Measurements from ENCODE around the gene FGF2.

DNA sequence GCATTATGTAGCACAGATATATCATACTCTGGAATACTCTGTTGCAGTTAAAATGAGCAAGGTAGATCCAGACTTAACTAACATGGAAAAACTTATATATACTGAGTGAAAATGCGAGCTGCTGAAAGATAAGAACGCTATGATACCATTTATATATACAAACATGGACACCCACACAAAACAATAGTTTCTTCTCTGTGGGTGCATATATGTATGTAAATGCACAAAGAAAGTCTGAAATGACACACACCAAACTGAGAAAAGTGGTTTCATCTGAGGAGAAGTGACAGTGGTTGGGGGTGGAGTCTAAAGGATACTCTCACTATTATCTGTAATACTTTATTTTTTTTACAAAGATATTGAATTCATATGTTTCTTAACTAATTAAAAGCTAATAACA is 12.2 kb upstream of the FGF2 start:
- TF ChIP-seq, protein P1, sequence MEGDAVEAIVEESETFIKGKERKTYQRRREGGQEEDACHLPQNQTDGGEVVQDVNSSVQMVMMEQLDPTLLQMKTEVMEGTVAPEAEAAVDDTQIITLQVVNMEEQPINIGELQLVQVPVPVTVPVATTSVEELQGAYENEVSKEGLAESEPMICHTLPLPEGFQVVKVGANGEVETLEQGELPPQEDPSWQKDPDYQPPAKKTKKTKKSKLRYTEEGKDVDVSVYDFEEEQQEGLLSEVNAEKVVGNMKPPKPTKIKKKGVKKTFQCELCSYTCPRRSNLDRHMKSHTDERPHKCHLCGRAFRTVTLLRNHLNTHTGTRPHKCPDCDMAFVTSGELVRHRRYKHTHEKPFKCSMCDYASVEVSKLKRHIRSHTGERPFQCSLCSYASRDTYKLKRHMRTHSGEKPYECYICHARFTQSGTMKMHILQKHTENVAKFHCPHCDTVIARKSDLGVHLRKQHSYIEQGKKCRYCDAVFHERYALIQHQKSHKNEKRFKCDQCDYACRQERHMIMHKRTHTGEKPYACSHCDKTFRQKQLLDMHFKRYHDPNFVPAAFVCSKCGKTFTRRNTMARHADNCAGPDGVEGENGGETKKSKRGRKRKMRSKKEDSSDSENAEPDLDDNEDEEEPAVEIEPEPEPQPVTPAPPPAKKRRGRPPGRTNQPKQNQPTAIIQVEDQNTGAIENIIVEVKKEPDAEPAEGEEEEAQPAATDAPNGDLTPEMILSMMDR (IDR thresholded peaks at IDR 0.05): no peak
- TF ChIP-seq POLR2A (IDR thresholded peaks at IDR 0.05): no peak
